Dermis microvascular lymphatic vessel endothelial cell (primary cell): Measurements from ENCODE around the gene FASLG. TPM values are rescaled to one million over a fixed set of nuclear protein-coding genes. Genes with fewer than 3 reads are reported as not detected.
"Not testable (repeated sequence)": the region's sequence is repeated elsewhere in the genome, so short reads cannot be mapped to it uniquely, and the experiment has no call there.

Source experiments
- DNase-seq, 2 donors: peaks; one replicate each; pipeline versions ENCODE4 v3.0.0 to v3.0.0-alpha.2; 2010; ENCODE audit warnings: low read depth in 2 of 2
- total RNA-seq: library from RNA; depleted of rRNA; stranded (reverse); fragments of >200 nt; gene quantifications from 2 replicates; pipeline ENCODE4 v1.2.1, GENCODE V29; 2014

FASLG gene
- not detected in 2 replicates for total RNA-seq

GRCh38 chr1:172658871-172659453 is at the start of gene FASLG:
Gene FASLG, plus strand, starts transcription at chr1:172659103. Its CDS starts 99 bp downstream, at chr1:172659202.
- DNase-seq = no peak

- DNase-seq = peak in 1 of 2 donors; percentile 25
Observed at GRCh38 chr1:172609528-172609927, 49.4 kb upstream of the FASLG start.

- DNase-seq = no peak
Observed at GRCh38 chr1:172612478-172612877, 46.4 kb upstream of the FASLG start.

GRCh38 chr1:172613294-172613693 is 45.6 kb upstream of the FASLG start:
- peak in 1 of 2 donors; percentile 38 for DNase-seq

- no peak for DNase-seq
Observed at GRCh38 chr1:172616195-172616594, 42.7 kb upstream of the FASLG start.

- DNase-seq = no peak
Observed at GRCh38 chr1:172616636-172617035, 42.3 kb upstream of the FASLG start.

- not testable (repeated sequence) for DNase-seq
Observed at GRCh38 chr1:172620603-172621002, 38.3 kb upstream of the FASLG start.

- no peak for DNase-seq
Observed at GRCh38 chr1:172622541-172622940, 36.4 kb upstream of the FASLG start.

GRCh38 chr1:172623748-172624147 is 35.2 kb upstream of the FASLG start:
- DNase-seq = no peak

GRCh38 chr1:172626845-172627244 is 32.1 kb upstream of the FASLG start:
- no peak for DNase-seq

GRCh38 chr1:172627702-172628101 is 31.2 kb upstream of the FASLG start:
- DNase-seq = no peak

- DNase-seq = no peak
Observed at GRCh38 chr1:172628401-172628800, 30.5 kb upstream of the FASLG start.

- DNase-seq = no peak
Observed at GRCh38 chr1:172629170-172629569, 29.7 kb upstream of the FASLG start.

GRCh38 chr1:172629638-172630037 is 29.3 kb upstream of the FASLG start:
- DNase-seq = no peak

- no peak for DNase-seq
Observed at GRCh38 chr1:172630056-172630818, 28.7 kb upstream of the FASLG start.

- no peak for DNase-seq
Observed at GRCh38 chr1:172630868-172631267, 28.0 kb upstream of the FASLG start.

GRCh38 chr1:172637522-172637921 is 21.4 kb upstream of the FASLG start:
- peak in 1 of 2 donors; percentile 10 for DNase-seq

GRCh38 chr1:172638249-172638648 is 20.7 kb upstream of the FASLG start:
- DNase-seq = no peak

GRCh38 chr1:172638885-172639831 is 19.7 kb upstream of the FASLG start:
- DNase-seq = peak in 1 of 2 donors; percentile 17

- DNase-seq = no peak
Observed at GRCh38 chr1:172640111-172640510, 18.8 kb upstream of the FASLG start.

GRCh38 chr1:172641492-172641891 is 17.4 kb upstream of the FASLG start:
- DNase-seq = no peak

- DNase-seq = peak; percentile 15 to 68
Observed at GRCh38 chr1:172642970-172643369, 15.9 kb upstream of the FASLG start.
